C4-2B (cell line): ENCODE measurements around the gene OSBP2.

Experiments
- ZFX ChIP-seq: fragments of 450-650 bp; IDR thresholded peaks from 2 replicates; pipeline ENCODE4 v1.6.1; 2017
- TF ChIP-seq, protein P1 (sequence below): fragments of 450-650 bp; conservative IDR thresholded peaks from 2 replicates; pipeline ENCODE4 v1.5.1; 2017; ENCODE audit warnings: mild to moderate bottlenecking

DNA sequence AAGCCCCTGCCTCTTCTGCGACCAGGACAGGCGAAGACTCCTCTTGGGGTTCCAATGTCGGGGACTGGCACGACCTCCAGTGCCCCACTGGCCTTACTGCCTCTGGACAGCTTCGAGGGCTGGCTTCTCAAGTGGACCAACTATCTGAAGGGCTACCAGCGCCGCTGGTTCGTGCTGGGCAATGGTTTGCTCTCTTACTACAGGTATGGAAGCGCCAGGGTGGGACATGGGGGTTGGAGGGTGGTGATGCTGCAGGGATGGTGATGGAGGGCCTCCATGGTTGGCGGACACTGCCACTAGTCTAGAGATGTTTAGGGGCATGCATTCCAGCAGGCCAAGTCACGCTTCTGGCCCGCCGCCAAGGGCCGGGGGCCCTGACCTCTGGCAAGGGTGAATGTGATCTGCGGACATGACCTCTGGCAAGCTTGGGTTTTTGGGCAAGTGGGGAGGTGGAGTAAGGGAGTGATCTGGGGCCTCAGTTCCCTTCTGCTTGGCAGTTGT is 727 bp downstream of the OSBP2 start:
- TF ChIP-seq, protein P1, sequence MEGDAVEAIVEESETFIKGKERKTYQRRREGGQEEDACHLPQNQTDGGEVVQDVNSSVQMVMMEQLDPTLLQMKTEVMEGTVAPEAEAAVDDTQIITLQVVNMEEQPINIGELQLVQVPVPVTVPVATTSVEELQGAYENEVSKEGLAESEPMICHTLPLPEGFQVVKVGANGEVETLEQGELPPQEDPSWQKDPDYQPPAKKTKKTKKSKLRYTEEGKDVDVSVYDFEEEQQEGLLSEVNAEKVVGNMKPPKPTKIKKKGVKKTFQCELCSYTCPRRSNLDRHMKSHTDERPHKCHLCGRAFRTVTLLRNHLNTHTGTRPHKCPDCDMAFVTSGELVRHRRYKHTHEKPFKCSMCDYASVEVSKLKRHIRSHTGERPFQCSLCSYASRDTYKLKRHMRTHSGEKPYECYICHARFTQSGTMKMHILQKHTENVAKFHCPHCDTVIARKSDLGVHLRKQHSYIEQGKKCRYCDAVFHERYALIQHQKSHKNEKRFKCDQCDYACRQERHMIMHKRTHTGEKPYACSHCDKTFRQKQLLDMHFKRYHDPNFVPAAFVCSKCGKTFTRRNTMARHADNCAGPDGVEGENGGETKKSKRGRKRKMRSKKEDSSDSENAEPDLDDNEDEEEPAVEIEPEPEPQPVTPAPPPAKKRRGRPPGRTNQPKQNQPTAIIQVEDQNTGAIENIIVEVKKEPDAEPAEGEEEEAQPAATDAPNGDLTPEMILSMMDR = no peak
- no peak for TF ChIP-seq ZFX
